LNCaP clone FGC (cell line): Measurements from ENCODE around the gene TFCP2L1.

Experiments
- DNase-seq: peaks from one replicate; pipeline ENCODE4 v3.0.0-alpha.2; 2011; ENCODE audit warnings: low read depth
- H3K4me3 ChIP-seq: 2 replicates; pipeline ENCODE4 v1.5.1; 2011; ENCODE audit warnings: mild to moderate bottlenecking, low read depth, low read length, control low read depth
- TF ChIP-seq, protein P1 (sequence below): IDR thresholded peaks from 2 replicates; pipeline ENCODE4 v1.5.1; 2012; ENCODE audit warnings: mild to moderate bottlenecking; ENCODE audit not compliant: control insufficient read depth, insufficient read depth; ENCODE audit errors: extremely low read depth

Gene TFCP2L1

DNA sequence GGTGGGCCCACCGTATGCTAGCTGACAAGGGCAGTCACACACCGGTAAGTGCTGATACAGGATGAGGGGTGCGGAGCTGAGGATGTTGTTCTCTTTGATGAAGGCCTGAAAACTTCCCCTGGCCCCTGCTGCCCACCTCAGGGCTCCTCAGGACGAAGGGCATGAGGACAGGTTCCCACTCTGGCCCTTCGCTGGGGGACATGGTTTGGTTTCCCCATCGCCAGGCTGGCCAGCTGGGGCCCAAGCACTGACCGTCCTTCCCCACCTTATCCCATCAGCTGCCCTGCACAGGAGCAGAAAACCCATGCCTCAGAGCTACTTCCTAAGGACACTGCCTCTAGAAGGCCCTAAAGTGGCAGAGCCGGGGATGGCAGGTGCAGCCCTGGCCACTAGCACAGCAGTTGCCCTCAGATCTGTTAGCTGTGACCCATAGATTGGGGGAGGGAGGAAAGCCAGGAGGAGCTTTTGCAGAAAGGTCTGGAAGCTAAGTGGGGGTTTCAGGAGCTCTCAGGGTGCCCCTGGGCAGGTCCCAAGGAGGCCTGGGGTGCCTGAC, 66.5 kb downstream of the TFCP2L1 start:
- no peak for DNase-seq
- no peak overlapping the region for H3K4me3 ChIP-seq
- TF ChIP-seq, protein P1, sequence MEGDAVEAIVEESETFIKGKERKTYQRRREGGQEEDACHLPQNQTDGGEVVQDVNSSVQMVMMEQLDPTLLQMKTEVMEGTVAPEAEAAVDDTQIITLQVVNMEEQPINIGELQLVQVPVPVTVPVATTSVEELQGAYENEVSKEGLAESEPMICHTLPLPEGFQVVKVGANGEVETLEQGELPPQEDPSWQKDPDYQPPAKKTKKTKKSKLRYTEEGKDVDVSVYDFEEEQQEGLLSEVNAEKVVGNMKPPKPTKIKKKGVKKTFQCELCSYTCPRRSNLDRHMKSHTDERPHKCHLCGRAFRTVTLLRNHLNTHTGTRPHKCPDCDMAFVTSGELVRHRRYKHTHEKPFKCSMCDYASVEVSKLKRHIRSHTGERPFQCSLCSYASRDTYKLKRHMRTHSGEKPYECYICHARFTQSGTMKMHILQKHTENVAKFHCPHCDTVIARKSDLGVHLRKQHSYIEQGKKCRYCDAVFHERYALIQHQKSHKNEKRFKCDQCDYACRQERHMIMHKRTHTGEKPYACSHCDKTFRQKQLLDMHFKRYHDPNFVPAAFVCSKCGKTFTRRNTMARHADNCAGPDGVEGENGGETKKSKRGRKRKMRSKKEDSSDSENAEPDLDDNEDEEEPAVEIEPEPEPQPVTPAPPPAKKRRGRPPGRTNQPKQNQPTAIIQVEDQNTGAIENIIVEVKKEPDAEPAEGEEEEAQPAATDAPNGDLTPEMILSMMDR, result no peak

DNA sequence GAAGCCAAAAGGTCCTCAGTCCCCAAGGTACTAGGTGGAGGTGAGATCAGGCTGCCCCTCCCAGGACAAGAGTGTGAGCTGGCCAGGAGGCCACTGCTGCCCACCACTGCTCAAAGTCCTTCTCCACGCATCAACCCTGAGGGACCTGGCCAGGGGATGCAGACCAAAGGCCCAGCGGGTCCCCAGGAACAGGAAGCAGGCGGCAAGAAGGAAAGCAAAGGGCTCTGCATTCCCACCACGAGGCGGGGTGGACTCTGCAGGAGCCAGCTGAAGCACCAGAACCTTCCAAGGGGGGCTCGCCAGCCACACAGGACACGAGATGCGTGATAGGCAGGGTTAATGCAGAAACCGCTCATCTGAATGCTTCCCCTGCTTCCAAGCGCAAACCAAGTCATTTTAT, 67.4 kb downstream of the TFCP2L1 start:
- TF ChIP-seq, protein P1, result no peak

DNA sequence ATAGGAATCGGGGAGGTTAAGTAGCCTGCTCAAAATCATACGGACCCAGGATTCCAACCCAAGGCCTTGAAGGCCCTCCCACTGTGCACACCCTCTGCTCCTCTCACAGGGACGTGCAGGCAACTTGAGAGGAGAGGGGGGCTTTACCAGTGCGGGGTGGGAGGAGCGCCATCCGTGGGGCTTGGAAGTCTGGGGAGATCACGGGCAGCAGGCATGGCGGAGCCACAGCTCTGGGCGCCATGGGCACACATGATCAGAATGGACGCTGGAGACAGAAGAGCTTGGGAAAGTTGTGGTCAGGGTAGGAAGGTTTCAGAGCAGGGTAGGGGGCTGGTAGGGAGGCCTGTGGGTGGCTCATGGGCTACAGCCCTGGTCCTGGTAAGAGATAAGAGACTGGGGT, 70.7 kb downstream of the TFCP2L1 start:
- TF ChIP-seq, protein P1, result no peak
- DNase-seq, result no peak
- H3K4me3 ChIP-seq, result no peak overlapping the region

More for the DNA sequence above, 67.4 kb downstream of the TFCP2L1 start:
- H3K4me3 ChIP-seq, result no peak overlapping the region
- no peak for DNase-seq

DNA sequence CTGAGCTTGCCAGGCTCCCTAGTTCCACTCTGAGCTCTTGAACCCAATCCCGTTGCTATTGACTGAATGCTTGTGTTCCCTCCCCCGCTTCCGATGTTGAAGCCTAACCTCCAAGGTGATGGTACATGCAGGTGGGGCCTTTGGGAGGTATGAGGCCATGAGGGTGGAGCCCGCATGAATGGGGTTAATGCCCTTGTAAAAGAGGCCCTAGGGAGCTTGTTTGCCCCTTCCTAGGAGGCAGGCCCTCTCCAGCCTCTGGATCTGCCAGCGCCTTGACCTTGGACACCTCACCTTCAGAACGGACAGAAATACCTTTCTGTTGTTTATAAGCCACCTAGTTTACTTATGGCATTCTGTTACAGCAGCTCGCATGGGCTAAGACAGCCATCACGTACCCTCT, 71.6 kb downstream of the TFCP2L1 start:
- H3K4me3 ChIP-seq, result no peak overlapping the region
- no peak for DNase-seq
- TF ChIP-seq, protein P1, result no peak

DNA sequence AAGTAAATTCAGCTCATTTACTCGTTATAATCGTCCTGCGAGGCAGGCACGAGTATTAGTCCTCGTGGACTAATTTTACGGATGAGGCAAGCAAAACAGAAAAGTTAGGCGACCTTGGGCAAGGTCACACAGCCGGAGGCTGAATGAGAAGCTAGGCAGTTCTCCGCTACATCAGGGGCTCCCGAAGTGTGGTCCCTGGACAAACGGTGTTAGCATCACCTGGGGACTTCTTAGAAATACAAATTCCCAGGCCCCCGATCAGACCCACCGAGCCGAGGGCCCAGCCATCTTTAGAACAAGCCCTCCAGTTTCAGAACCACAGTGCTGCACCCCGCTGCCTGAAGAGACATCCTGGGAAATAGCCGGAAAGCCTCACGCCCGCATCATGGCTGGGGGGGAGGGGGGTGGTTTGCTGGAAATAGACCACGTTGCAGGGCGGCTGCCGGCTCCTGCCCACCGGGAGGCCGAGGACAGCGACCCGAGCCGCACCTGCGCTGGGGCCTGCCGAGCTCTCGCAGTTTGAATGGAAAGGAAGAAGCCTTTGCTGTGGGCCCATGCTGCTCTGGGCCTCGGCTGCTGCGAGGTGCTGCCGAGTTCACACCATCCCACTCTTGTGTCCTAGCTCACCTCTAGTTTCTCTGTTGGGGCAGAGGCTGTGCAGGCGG, 72.2 kb downstream of the TFCP2L1 start:
- TF ChIP-seq, protein P1, result no peak
- DNase-seq, result no peak
- H3K4me3 ChIP-seq, result no peak overlapping the region

DNA sequence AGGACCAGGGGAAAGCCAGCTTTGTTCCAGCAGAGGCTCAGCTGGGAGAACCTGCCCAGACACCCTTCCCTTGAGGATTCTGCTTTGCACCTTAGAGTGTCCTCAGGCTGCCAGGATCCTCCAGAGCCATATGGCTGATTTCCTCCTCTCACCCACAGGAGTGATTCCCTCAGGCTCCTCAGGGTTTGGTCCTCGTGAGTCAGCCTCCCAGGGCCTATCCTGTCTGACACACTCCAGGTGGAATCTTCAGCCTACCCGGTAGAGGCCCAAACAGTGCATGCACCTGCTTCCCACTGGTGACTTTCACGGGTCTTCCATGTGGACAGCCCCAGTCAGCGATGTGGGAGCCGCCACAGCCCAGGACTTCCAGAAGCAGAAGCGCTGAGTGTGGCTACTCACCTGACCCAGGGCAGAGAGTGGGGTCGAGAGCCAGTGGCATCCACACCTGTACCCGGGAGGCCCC, 73.3 kb downstream of the TFCP2L1 start:
- TF ChIP-seq, protein P1, result no peak
- DNase-seq, result no peak
- H3K4me3 ChIP-seq, result no peak overlapping the region

DNA sequence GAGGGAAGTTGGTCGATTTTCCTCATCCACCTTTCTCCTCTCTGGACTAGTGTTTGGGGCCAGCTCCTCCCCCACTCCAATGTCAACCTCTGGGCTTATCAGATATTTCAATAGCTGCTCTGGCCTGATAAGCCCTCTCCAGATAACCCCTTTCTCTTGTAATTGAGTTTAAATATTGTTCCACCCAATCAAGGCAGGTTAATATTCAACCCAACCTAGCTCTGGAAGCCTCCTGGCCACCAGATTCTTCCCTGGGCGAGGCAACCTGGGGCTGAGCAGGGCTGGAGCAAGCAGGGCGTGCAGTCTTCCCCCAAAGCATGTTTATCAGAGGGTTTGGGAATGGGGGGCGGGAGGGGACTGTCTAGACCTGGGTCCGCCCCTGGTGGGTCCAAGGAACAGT, 73.8 kb downstream of the TFCP2L1 start:
- DNase-seq, result no peak
- no peak overlapping the region for H3K4me3 ChIP-seq
- TF ChIP-seq, protein P1, result no peak
